NT2/D1 (cell line): Measurements from ENCODE around the gene OTUB1.

Source experiments
- SUZ12 ChIP-seq: IDR thresholded peaks from 2 replicates; pipeline ENCODE4 v1.6.1; 2011; ENCODE audit not compliant: insufficient read length, insufficient read depth; ENCODE audit errors: extremely low read depth
- YY1 ChIP-seq: IDR thresholded peaks from 2 replicates; pipeline ENCODE4 v1.6.1; 2011; ENCODE audit not compliant: insufficient read length, insufficient read depth
- ZNF274 ChIP-seq: IDR thresholded peaks from 2 replicates; pipeline ENCODE4 v1.6.1; 2011; ENCODE audit warnings: mild to moderate bottlenecking, low read depth, low read length

GRCh38 chr11:64038500-64038899 lies 52.3 kb downstream of the OTUB1 start:
- TF ChIP-seq YY1 (no peak), ZNF274 (no peak), SUZ12 (no peak)
